Type B pancreatic cell (in vitro differentiated cells): ENCODE results near the gene ZNF74. TPM values are rescaled to one million over a fixed set of nuclear protein-coding genes. Genes with fewer than 3 reads are reported as not detected.
A peak's percentile ranks its signal among the peaks of the same experiment; 100 is the strongest.

Experiments used
- DNase-seq: peaks from one replicate; pipeline ENCODE4 v3.0.0; 2021; ENCODE audit warnings: mixed read lengths; ENCODE audit not compliant: unreplicated experiment; ENCODE audit errors: extremely low spot score
- H3K27ac Mint-ChIP-seq: 2 replicates; pipeline ENCODE4 v1.8.0; 2021; ENCODE audit warnings: mild to moderate bottlenecking, mixed read lengths
- H3K27me3 Mint-ChIP-seq: 2 replicates; pipeline ENCODE4 v1.8.0; 2021; ENCODE audit warnings: mixed read lengths
- H3K36me3 Mint-ChIP-seq: 2 replicates; pipeline ENCODE4 v1.8.0; 2021; ENCODE audit warnings: mixed read lengths
- H3K4me1 Mint-ChIP-seq: one replicate; pipeline ENCODE4 v1.8.0; 2021; ENCODE audit warnings: mixed read lengths; ENCODE audit not compliant: unreplicated experiment
- H3K4me3 Mint-ChIP-seq: 2 replicates; pipeline ENCODE4 v1.8.0; 2021; ENCODE audit warnings: mild to moderate bottlenecking, mixed read lengths
- H3K9me3 Mint-ChIP-seq: 2 replicates; pipeline ENCODE4 v1.8.0; 2021; ENCODE audit warnings: mixed read lengths
- CTCF ChIP-seq: fragments of 200-600 bp; sonication (generic); conservative IDR thresholded peaks from 2 replicates; pipeline ENCODE4 v1.5.0; 2021; ENCODE audit warnings: antibody characterized with exemption, mild to moderate bottlenecking
- total RNA-seq: library from RNA; stranded (reverse); gene quantifications from 2 replicates; pipeline ENCODE4 v1.2.1, GENCODE V29; 2021; ENCODE audit warnings: low replicate concordance

Gene ZNF74
- total RNA-seq, 1 donor from 2014 or later = 39.5 TPM

- peaks cover 9% of the 10 kb centered on the region for H3K36me3 Mint-ChIP-seq
Observed at GRCh38 chr22:20438427-20438677, 44.4 kb downstream of the ZNF74 start.

GRCh38 chr22:20438678-20439492 lies 44.9 kb downstream of the ZNF74 start:
- Mint-ChIP-seq H3K27ac (peak overlapping the region; percentile 65), H3K4me1 (peaks cover 23% of the 10 kb centered on the region), H3K9me3 (no peaks in the 10 kb centered on the region), H3K4me3 (peak overlapping the region; percentile 87), H3K36me3 (peaks cover 9% of the 10 kb centered on the region), H3K27me3 (peaks cover 33% of the 10 kb centered on the region)
- DNase-seq = no peak
- TF ChIP-seq CTCF = peak; percentile 27

More at GRCh38 chr22:20438427-20438677, 44.4 kb downstream of the ZNF74 start:
- Mint-ChIP-seq H3K4me3 (peak overlapping the region; percentile 87), H3K9me3 (no peaks in the 10 kb centered on the region), H3K27me3 (peaks cover 34% of the 10 kb centered on the region), H3K27ac (peak overlapping the region; percentile 65), H3K4me1 (peaks cover 23% of the 10 kb centered on the region)
- no peak for DNase-seq
- TF ChIP-seq CTCF = no peak

GRCh38 chr22:20439556-20439927 lies 45.6 kb downstream of the ZNF74 start:
- peaks cover 11% of the 10 kb centered on the region for H3K36me3 Mint-ChIP-seq
- no peaks in the 10 kb centered on the region for H3K9me3 Mint-ChIP-seq
- H3K4me3 Mint-ChIP-seq = peak overlapping the region; percentile 87
- no peak for TF ChIP-seq CTCF
- peaks cover 26% of the 10 kb centered on the region for H3K27me3 Mint-ChIP-seq
- no peak for DNase-seq
- peaks cover 22% of the 10 kb centered on the region for H3K4me1 Mint-ChIP-seq
- peak overlapping the region; percentile 43 for H3K27ac Mint-ChIP-seq

GRCh38 chr22:20439928-20440575 lies 46.1 kb downstream of the ZNF74 start:
- peaks cover 17% of the 10 kb centered on the region for H3K4me1 Mint-ChIP-seq
- DNase-seq = no peak
- no peaks in the 10 kb centered on the region for H3K9me3 Mint-ChIP-seq
- H3K36me3 Mint-ChIP-seq = peaks cover 7% of the 10 kb centered on the region
- peaks cover 21% of the 10 kb centered on the region for H3K27me3 Mint-ChIP-seq
- H3K27ac Mint-ChIP-seq = no peak overlapping the region
- no peak overlapping the region for H3K4me3 Mint-ChIP-seq
- no peak for TF ChIP-seq CTCF

GRCh38 chr22:20440637-20441591 lies 47.0 kb downstream of the ZNF74 start:
- Mint-ChIP-seq H3K36me3 (peaks cover 3% of the 10 kb centered on the region), H3K9me3 (no peaks in the 10 kb centered on the region), H3K4me1 (peaks cover 8% of the 10 kb centered on the region), H3K4me3 (no peak overlapping the region), H3K27ac (no peak overlapping the region), H3K27me3 (peaks cover 13% of the 10 kb centered on the region)
- no peak for DNase-seq
- TF ChIP-seq CTCF = no peak
